Measurements from ENCODE around the gene SPOCK2. TPM values are rescaled to one million over a fixed set of nuclear protein-coding genes. Genes with fewer than 3 reads are reported as not detected.

SPOCK2 gene
- total RNA-seq, 2 experiments from 2014 or later: 0.76 to 7.5 TPM

GRCh38 chr10:72068901-72069446 lies 19.4 kb downstream of the SPOCK2 start:
- POLR2A ChIA-PET: interaction anchor here (0.7 kb wide), 1 partner anchor 29 kb away, joined by 3 read pairs; no protein-coding TSS in a partner anchor
- H3K36me3 ChIP-seq (ENCODE audit: insufficient read depth, low read length): no peaks in the 10 kb centered on the region
- no peaks in the 10 kb centered on the region for H3K9me2 ChIP-seq (ENCODE audit: insufficient read depth, low read length)

GRCh38 chr10:72068126-72068765 lies 20.1 kb downstream of the SPOCK2 start:
- Histone ChIP-seq H3K9me3 (ENCODE audit: low read length) (no peaks in the 10 kb centered on the region), H3K4me2 (ENCODE audit: low read length) (no peak overlapping the region), H3K4me1 (ENCODE audit: insufficient read depth, low read length, poor library complexity, severe bottlenecking) (no peaks in the 10 kb centered on the region), H3K9me2 (ENCODE audit: insufficient read depth, low read length) (no peaks in the 10 kb centered on the region), H3K36me3 (ENCODE audit: insufficient read depth, low read length) (no peaks in the 10 kb centered on the region), H4K20me1 (ENCODE audit: insufficient read depth, low read length) (no peaks in the 10 kb centered on the region), H2AFZ (ENCODE audit: low read length) (no peak overlapping the region), H3K27ac (ENCODE audit: low read depth, low read length, poor library complexity, severe bottlenecking) (no peak overlapping the region), H3K4me3 (ENCODE audit: low read depth, low read length, poor library complexity, severe bottlenecking) (no peak overlapping the region), H3K79me2 (ENCODE audit: insufficient read depth, low read depth, low read length) (no peaks in the 10 kb centered on the region)
- ChIA-PET POLR2A (no interaction called here), CTCF (ENCODE audit: unreplicated experiment) (no interaction called here)
- TF ChIP-seq CTCF (conservative IDR thresholded peaks at IDR 0.05; ENCODE audit: low read length) (no peak), EZH2phosphoT487 (IDR thresholded peaks at IDR 0.05; ENCODE audit: borderline replicate concordance, low read depth, low read length) (no peak)
- intact Hi-C loops (cut with micrococcal nuclease; ENCODE audit: unreplicated experiment): no loop called here
- DNase-seq (ENCODE audit: low spot score): no peak
- no TSS peak for BruUV-seq (replicated peaks)

More at GRCh38 chr10:72068901-72069446, 19.4 kb downstream of the SPOCK2 start:
- H3K4me2 ChIP-seq (ENCODE audit: low read length): no peak overlapping the region
- no peak for TF ChIP-seq CTCF (conservative IDR thresholded peaks at IDR 0.05; ENCODE audit: low read length)
- no peak for TF ChIP-seq EZH2phosphoT487 (IDR thresholded peaks at IDR 0.05; ENCODE audit: borderline replicate concordance, low read depth, low read length)
- no peaks in the 10 kb centered on the region for H4K20me1 ChIP-seq (ENCODE audit: insufficient read depth, low read length)
- no peaks in the 10 kb centered on the region for H3K79me2 ChIP-seq (ENCODE audit: insufficient read depth, low read depth, low read length)
- H2AFZ ChIP-seq (ENCODE audit: low read length): no peak overlapping the region
- H3K4me1 ChIP-seq (ENCODE audit: insufficient read depth, low read length, poor library complexity, severe bottlenecking): no peaks in the 10 kb centered on the region
- CTCF ChIA-PET (ENCODE audit: unreplicated experiment): no interaction called here
- intact Hi-C loops (cut with micrococcal nuclease; ENCODE audit: unreplicated experiment): no loop called here
- no peaks in the 10 kb centered on the region for H3K9me3 ChIP-seq (ENCODE audit: low read length)
- BruUV-seq (replicated peaks): no TSS peak
- H3K4me3 ChIP-seq (ENCODE audit: low read depth, low read length, poor library complexity, severe bottlenecking): no peak overlapping the region
- DNase-seq (ENCODE audit: low spot score): no peak
- no peak overlapping the region for H3K27ac ChIP-seq (ENCODE audit: low read depth, low read length, poor library complexity, severe bottlenecking)

GRCh38 chr10:72067463-72068125 lies 20.8 kb downstream of the SPOCK2 start:
- Histone ChIP-seq H3K27ac (ENCODE audit: low read depth, low read length, poor library complexity, severe bottlenecking) (no peak overlapping the region), H3K9me3 (ENCODE audit: low read length) (no peaks in the 10 kb centered on the region), H4K20me1 (ENCODE audit: insufficient read depth, low read length) (no peaks in the 10 kb centered on the region), H2AFZ (ENCODE audit: low read length) (no peak overlapping the region), H3K4me1 (ENCODE audit: insufficient read depth, low read length, poor library complexity, severe bottlenecking) (no peaks in the 10 kb centered on the region), H3K4me3 (ENCODE audit: low read depth, low read length, poor library complexity, severe bottlenecking) (no peak overlapping the region), H3K9me2 (ENCODE audit: insufficient read depth, low read length) (no peaks in the 10 kb centered on the region), H3K36me3 (ENCODE audit: insufficient read depth, low read length) (no peaks in the 10 kb centered on the region), H3K4me2 (ENCODE audit: low read length) (no peak overlapping the region), H3K79me2 (ENCODE audit: insufficient read depth, low read depth, low read length) (no peaks in the 10 kb centered on the region)
- intact Hi-C loops (cut with micrococcal nuclease; ENCODE audit: unreplicated experiment): no loop called here
- TF ChIP-seq EZH2phosphoT487 (IDR thresholded peaks at IDR 0.05; ENCODE audit: borderline replicate concordance, low read depth, low read length) (no peak), CTCF (conservative IDR thresholded peaks at IDR 0.05; ENCODE audit: low read length) (no peak)
- no peak for DNase-seq (ENCODE audit: low spot score)
- ChIA-PET CTCF (ENCODE audit: unreplicated experiment) (no interaction called here), POLR2A (no interaction called here)
- no TSS peak for BruUV-seq (replicated peaks)

Measured in OCI-LY7 (cell line).